Prostate gland (tissue), 1 donor: ENCODE results near the gene GREB1.

Experiments used
- POLR2A ChIP-seq: fragments of 450-650 bp; IDR thresholded peaks from one replicate; pipeline ENCODE4 v1.6.1; 2016; ENCODE audit warnings: antibody characterized with exemption, mild to moderate bottlenecking
- POLR2AphosphoS5 ChIP-seq: sonication (generic); formaldehyde crosslinking; IDR thresholded peaks from one replicate; pipeline ENCODE4 v1.6.1; 2017; ENCODE audit warnings: antibody characterized with exemption

DNA sequence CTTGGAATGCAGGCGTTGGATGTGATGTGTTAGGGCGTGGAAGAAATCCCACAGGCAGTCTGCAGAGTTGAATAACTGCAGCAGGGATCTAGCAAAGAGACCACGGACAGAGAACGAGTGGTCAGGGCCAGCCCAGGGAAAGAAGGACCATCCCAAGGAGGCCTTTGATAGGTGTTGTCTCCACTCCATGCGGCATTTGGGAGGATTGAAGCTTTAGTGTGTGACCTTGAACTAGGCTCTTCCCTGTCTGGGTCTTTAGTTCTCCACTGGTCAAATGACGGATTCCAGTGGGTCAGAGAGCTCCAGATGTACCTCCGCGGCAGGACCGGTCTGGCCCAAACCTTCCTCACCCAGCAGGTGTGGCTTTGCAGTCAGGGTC, 18.4 kb downstream of the GREB1 start:
- TF ChIP-seq POLR2AphosphoS5 (no peak), POLR2A (no peak)
